NCI-H1105 treated with DMSO at 0.1 percent for 48 hours (cell line): Measurements from ENCODE around the gene APOBEC4.

ENCODE experiments used
- DNase-seq: peaks from one replicate; lab custom pipeline; 2025; lab: John Stamatoyannopoulos, UW

Gene APOBEC4

GRCh38 chr1:183600136-183600535, 53.0 kb downstream of the APOBEC4 start:
- no peak for DNase-seq

GRCh38 chr1:183598386-183598785, 54.7 kb downstream of the APOBEC4 start:
- DNase-seq = no peak

- no peak for DNase-seq
Measured at GRCh38 chr1:183597656-183598347, 55.3 kb downstream of the APOBEC4 start.

- no peak for DNase-seq
Measured at GRCh38 chr1:183596500-183596899, 56.6 kb downstream of the APOBEC4 start.
